Measurements from ENCODE around the gene NKIRAS2.

Gene NKIRAS2

GRCh38 chr17:42050393-42051012 lies 30.6 kb downstream of the NKIRAS2 start, which contains the start of gene C17orf113:
C17orf113 (minus strand) TSS chr17:42050601; CDS start chr17:42043376, 7,225 bp downstream.
- peak within 1 kb of the TSS; percentile 65 for H3K4me3 ChIP-seq (ENCODE audit: severe bottlenecking)
- no peaks in the 10 kb centered on the region for H3K27me3 ChIP-seq (ENCODE audit: insufficient read depth, poor library complexity, severe bottlenecking)
- peak; percentile 81 for TF ChIP-seq CTCF (IDR thresholded peaks at IDR 0.05; ENCODE audit: poor library complexity, severe bottlenecking)
- DNase-seq (ENCODE audit: low spot score), result no peak
- peak; percentile 84 for ATAC-seq (ENCODE audit: low read depth)
- no peaks in the 10 kb centered on the region for H3K4me1 ChIP-seq (ENCODE audit: insufficient read depth, poor library complexity, severe bottlenecking)
- H3K36me3 ChIP-seq (ENCODE audit: low read depth), result no peaks in the 10 kb centered on the region
- no peaks in the 10 kb centered on the region for H3K9me3 ChIP-seq (ENCODE audit: severe bottlenecking)
- H3K27ac ChIP-seq (ENCODE audit: poor library complexity, severe bottlenecking), result no peak within 1 kb of the TSS

- H3K4me1 ChIP-seq (ENCODE audit: insufficient read depth, poor library complexity, severe bottlenecking), result no peaks in the 10 kb centered on the region
- H3K27me3 ChIP-seq (ENCODE audit: insufficient read depth, poor library complexity, severe bottlenecking), result no peaks in the 10 kb centered on the region
- H3K9me3 ChIP-seq (ENCODE audit: severe bottlenecking), result no peaks in the 10 kb centered on the region
- H3K27ac ChIP-seq (ENCODE audit: poor library complexity, severe bottlenecking), result no peak overlapping the region
- no peaks in the 10 kb centered on the region for H3K36me3 ChIP-seq (ENCODE audit: low read depth)
- no peak for TF ChIP-seq CTCF (IDR thresholded peaks at IDR 0.05; ENCODE audit: poor library complexity, severe bottlenecking)
- no peak for DNase-seq (ENCODE audit: low spot score)
- peak overlapping the region; percentile 65 for H3K4me3 ChIP-seq (ENCODE audit: severe bottlenecking)
- ATAC-seq (ENCODE audit: low read depth), result peak; percentile 15; the same call in 1 of the 3 replicates
These were observed 31.1 kb downstream of the NKIRAS2 start for GRCh38 chr17:42051013-42051400.

- no peaks in the 10 kb centered on the region for H3K27me3 ChIP-seq (ENCODE audit: insufficient read depth, poor library complexity, severe bottlenecking)
- no peak overlapping the region for H3K4me3 ChIP-seq (ENCODE audit: severe bottlenecking)
These were observed 31.8 kb downstream of the NKIRAS2 start for GRCh38 chr17:42051645-42052044.

GRCh38 chr17:42052346-42052877 lies 32.5 kb downstream of the NKIRAS2 start:
- ATAC-seq (ENCODE audit: low read depth), result no peak
- no peak overlapping the region for H3K27ac ChIP-seq (ENCODE audit: poor library complexity, severe bottlenecking)
- H3K4me3 ChIP-seq (ENCODE audit: severe bottlenecking), result no peak overlapping the region
- H3K9me3 ChIP-seq (ENCODE audit: severe bottlenecking), result no peaks in the 10 kb centered on the region
- H3K36me3 ChIP-seq (ENCODE audit: low read depth), result no peaks in the 10 kb centered on the region
- H3K4me1 ChIP-seq (ENCODE audit: insufficient read depth, poor library complexity, severe bottlenecking), result no peaks in the 10 kb centered on the region
- no peak for TF ChIP-seq CTCF (IDR thresholded peaks at IDR 0.05; ENCODE audit: poor library complexity, severe bottlenecking)
- H3K27me3 ChIP-seq (ENCODE audit: insufficient read depth, poor library complexity, severe bottlenecking), result no peaks in the 10 kb centered on the region
- no peak for DNase-seq (ENCODE audit: low spot score)

More at GRCh38 chr17:42051645-42052044, 31.8 kb downstream of the NKIRAS2 start:
- H3K9me3 ChIP-seq (ENCODE audit: severe bottlenecking), result no peaks in the 10 kb centered on the region
- no peak for TF ChIP-seq CTCF (IDR thresholded peaks at IDR 0.05; ENCODE audit: poor library complexity, severe bottlenecking)
- no peaks in the 10 kb centered on the region for H3K4me1 ChIP-seq (ENCODE audit: insufficient read depth, poor library complexity, severe bottlenecking)
- no peak overlapping the region for H3K27ac ChIP-seq (ENCODE audit: poor library complexity, severe bottlenecking)
- H3K36me3 ChIP-seq (ENCODE audit: low read depth), result no peaks in the 10 kb centered on the region
- DNase-seq (ENCODE audit: low spot score) (no peak), ATAC-seq (ENCODE audit: low read depth) (no peak)
